WERI-Rb-1 (cell line): ENCODE measurements around the gene MALT1.

Source experiments
- DNase-seq: peaks from one replicate; pipeline ENCODE4 v3.0.0-alpha.2; 2020
- H3K27ac ChIP-seq: fragments of 250-450 bp; sonication (Bioruptor Pico); 2 replicates; pipeline ENCODE4 v1.5.1; 2020; ENCODE audit warnings: mild to moderate bottlenecking, moderate library complexity
- H3K27me3 ChIP-seq: fragments of 250-450 bp; sonication (Bioruptor Pico); 2 replicates; pipeline ENCODE4 v1.5.1; 2021; ENCODE audit warnings: mild to moderate bottlenecking, low read depth, moderate library complexity; ENCODE audit not compliant: insufficient read depth, severe bottlenecking
- H3K36me3 ChIP-seq: fragments of 250-450 bp; sonication (Bioruptor Pico); 2 replicates; pipeline ENCODE4 v1.5.1; 2020; ENCODE audit warnings: mild to moderate bottlenecking, moderate library complexity
- H3K4me3 ChIP-seq: 2 replicates; pipeline ENCODE4 v1.5.1; 2011; ENCODE audit warnings: low read depth, mild to moderate bottlenecking, control low read depth, low read length
- H3K9me3 ChIP-seq: fragments of 250-450 bp; sonication (Bioruptor Pico); 2 replicates; pipeline ENCODE4 v1.5.1; 2021; ENCODE audit warnings: mild to moderate bottlenecking, moderate library complexity; ENCODE audit not compliant: severe bottlenecking
- TF ChIP-seq, protein P1 (sequence below): IDR thresholded peaks from 2 replicates; pipeline ENCODE4 v1.5.1; 2011; ENCODE audit warnings: low read depth, mild to moderate bottlenecking, control low read depth, inconsistent platforms, low read length

Gene MALT1

DNA sequence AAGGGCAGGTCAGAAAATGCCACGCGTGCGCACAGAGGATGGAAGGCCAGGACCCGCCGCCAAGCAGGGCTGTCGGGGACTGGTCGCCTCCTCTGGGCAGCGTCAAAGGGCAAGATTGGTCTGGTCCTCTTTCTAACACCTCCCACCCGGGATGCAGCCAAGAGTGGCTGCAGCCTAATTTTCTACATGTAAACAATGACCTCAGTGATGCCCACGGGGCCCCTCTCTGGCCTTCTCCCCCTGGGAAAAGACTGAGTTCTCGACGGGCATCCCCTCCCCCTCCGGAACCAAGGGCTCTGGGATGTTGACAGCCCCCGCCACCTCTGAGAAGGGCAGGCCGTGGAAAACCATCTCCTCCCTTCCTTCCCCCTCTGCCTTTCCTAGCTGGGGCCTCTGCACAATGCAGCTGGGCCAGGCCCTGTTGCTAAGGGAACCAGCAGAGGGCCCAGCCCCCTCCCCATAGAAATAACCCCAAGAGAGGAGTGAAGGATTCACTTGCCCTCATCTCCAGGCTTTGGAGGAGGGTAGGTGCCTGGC, 113.4 kb downstream of the MALT1 start:
- H3K9me3 ChIP-seq, result no peaks in the 10 kb centered on the region
- TF ChIP-seq, protein P1, sequence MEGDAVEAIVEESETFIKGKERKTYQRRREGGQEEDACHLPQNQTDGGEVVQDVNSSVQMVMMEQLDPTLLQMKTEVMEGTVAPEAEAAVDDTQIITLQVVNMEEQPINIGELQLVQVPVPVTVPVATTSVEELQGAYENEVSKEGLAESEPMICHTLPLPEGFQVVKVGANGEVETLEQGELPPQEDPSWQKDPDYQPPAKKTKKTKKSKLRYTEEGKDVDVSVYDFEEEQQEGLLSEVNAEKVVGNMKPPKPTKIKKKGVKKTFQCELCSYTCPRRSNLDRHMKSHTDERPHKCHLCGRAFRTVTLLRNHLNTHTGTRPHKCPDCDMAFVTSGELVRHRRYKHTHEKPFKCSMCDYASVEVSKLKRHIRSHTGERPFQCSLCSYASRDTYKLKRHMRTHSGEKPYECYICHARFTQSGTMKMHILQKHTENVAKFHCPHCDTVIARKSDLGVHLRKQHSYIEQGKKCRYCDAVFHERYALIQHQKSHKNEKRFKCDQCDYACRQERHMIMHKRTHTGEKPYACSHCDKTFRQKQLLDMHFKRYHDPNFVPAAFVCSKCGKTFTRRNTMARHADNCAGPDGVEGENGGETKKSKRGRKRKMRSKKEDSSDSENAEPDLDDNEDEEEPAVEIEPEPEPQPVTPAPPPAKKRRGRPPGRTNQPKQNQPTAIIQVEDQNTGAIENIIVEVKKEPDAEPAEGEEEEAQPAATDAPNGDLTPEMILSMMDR, result no peak
- H3K27ac ChIP-seq, result no peak overlapping the region
- no peaks in the 10 kb centered on the region for H3K36me3 ChIP-seq
- H3K27me3 ChIP-seq, result no peaks in the 10 kb centered on the region
- H3K4me3 ChIP-seq, result no peak overlapping the region
- no peak for DNase-seq

DNA sequence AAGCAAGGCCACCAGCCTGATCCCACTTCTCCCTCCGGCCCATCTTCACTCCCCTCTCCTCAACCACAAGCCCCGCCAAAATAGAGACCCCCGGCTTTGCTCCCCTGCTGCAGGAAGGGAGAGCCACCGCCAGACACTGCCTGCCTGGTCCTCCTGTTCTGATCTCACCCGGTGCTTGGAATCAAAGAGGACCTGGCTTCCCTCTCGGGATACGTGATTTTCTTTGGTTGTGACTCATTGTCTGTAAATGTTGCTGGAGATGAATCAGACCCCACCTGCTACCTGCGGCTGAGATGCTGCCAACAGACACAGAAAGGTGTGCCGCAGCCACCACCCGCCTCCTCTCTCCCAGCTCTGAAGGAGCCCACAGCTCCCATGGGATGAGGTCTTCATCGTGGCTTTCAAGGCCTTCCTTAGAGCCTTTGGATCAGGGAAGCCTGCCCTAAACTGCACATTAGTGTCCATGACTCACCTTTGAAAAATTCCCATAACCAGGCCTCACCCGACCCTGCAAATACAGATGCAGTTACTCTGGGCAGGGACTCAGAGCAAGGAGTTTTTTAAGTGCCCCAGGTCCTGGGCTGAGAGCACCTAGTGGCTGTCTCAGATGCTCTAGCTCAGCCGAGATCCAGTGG, 114.0 kb downstream of the MALT1 start:
- Histone ChIP-seq H3K9me3 (no peaks in the 10 kb centered on the region), H3K27ac (no peak overlapping the region), H3K36me3 (no peaks in the 10 kb centered on the region), H3K4me3 (no peak overlapping the region), H3K27me3 (no peaks in the 10 kb centered on the region)
- DNase-seq, result no peak
- TF ChIP-seq, protein P1, result no peak

DNA sequence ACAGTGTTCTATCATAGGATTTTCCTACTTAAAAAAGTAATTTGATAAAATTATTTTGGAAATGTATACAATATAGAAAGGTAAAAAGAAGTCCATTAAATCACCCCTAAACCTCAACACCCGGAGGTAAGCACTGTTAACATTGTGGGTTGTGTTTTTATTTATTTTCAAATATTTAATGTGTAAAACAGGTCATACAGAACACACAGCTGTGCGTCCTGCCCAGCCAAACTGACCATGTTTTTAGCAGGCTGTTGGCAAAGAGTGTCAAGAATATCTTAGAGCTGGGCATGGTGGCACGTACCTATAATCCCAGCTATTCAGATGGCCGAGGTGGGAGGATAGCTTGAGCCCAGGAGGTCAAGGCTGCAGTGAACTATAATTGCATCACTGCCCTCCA, 114.6 kb downstream of the MALT1 start:
- H3K27me3 ChIP-seq, result no peaks in the 10 kb centered on the region
- DNase-seq, result no peak
- H3K9me3 ChIP-seq, result no peaks in the 10 kb centered on the region
- TF ChIP-seq, protein P1, result no peak
- H3K36me3 ChIP-seq, result no peaks in the 10 kb centered on the region
- H3K27ac ChIP-seq, result no peak overlapping the region
- H3K4me3 ChIP-seq, result no peak overlapping the region

DNA sequence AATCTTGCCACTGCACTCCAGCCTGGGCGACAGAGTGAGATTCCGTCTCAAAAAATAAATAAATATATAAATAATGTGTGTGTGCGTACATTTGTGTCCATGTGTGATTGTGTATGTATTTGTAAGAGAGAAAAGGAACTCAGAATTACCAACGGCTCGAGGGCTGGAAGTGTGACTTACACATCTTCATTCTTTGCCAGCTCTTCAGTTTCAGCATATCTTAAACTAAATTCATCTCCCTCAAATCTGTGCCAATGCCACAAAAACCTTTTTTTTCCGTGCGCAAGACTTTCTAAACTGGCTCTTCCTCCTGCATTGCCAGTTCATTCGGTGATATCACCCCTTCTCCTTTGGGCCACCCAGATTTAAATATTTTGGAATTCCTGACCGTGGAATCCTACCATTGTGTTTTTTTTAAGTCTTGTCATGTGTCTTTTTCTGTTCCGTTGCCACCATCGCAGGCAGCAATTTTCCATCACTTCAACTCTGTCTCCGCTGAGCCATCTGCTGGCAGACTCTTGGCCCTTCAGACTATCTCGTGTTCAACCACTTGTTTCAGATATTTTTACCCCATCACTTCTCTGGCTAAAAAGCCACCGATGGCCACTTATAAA, 116.4 kb downstream of the MALT1 start:
- Histone ChIP-seq H3K27ac (no peak overlapping the region), H3K27me3 (no peaks in the 10 kb centered on the region), H3K9me3 (peaks cover 2% of the 10 kb centered on the region), H3K4me3 (no peak overlapping the region), H3K36me3 (no peaks in the 10 kb centered on the region)
- DNase-seq, result no peak
- TF ChIP-seq, protein P1, result no peak

DNA sequence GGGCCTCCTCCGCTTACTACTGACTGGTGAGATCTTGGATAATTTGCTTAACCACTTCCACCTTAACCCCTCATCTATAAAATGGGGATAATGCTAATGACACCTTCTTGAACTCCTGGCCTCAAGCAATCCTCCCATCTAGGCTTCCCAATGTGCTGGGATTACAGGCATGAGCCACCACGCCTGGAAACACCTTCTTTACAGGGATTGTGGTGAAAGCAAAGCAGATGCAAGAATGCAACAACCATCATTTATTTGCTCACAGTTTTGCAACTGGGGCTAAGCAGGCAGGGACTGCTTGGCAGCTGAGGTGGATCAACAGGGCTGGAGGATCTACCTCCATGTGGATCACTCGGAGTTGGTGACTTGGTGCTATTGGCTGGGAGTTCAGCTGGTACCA, 117.2 kb downstream of the MALT1 start:
- Histone ChIP-seq H3K27me3 (no peaks in the 10 kb centered on the region), H3K9me3 (peaks cover 2% of the 10 kb centered on the region), H3K4me3 (no peak overlapping the region), H3K27ac (no peak overlapping the region), H3K36me3 (no peaks in the 10 kb centered on the region)
- no peak for DNase-seq
- TF ChIP-seq, protein P1, result no peak
